NCI-H345 treated with DMSO at 0.1 percent for 48 hours (cell line): ENCODE data around the gene SMPDL3B.
"Not testable (repeated sequence)": the region's sequence is repeated elsewhere in the genome, so short reads cannot be mapped to it uniquely, and the experiment has no call there.

Source experiments
- DNase-seq: peaks from one replicate; lab custom pipeline; 2025; ENCODE audit not compliant: unreplicated experiment; lab: John Stamatoyannopoulos, UW

SMPDL3B gene

GRCh38 chr1:27967884-27968466, 33.2 kb downstream of the SMPDL3B start:
- DNase-seq: no peak

- DNase-seq: no peak
These were observed 33.9 kb downstream of the SMPDL3B start for GRCh38 chr1:27968692-27969091.

GRCh38 chr1:27970401-27970800, 35.6 kb downstream of the SMPDL3B start:
- DNase-seq: no peak

DNA sequence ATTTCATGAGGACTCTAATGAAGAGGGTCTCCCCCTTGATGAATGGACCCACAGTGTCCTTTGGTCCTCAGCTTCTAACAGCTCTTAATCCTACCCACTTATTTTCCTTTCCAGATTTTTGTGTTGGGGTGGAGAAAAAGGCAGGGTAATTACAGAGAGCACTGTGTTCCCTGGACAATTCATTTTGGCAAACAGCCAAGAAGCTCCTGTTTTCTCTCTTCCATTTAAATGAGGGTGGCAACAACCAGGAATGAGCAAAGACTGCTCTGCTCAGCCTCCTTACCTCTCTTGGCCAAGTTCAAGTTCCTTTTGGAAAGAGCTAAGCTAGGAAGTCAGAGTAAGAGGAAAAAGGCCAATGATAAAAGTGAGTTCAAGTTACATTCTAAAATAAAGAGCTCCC, 36.9 kb downstream of the SMPDL3B start:
- peak; percentile 36 for DNase-seq

GRCh38 chr1:27972141-27972540, 37.3 kb downstream of the SMPDL3B start:
- no peak for DNase-seq

DNA sequence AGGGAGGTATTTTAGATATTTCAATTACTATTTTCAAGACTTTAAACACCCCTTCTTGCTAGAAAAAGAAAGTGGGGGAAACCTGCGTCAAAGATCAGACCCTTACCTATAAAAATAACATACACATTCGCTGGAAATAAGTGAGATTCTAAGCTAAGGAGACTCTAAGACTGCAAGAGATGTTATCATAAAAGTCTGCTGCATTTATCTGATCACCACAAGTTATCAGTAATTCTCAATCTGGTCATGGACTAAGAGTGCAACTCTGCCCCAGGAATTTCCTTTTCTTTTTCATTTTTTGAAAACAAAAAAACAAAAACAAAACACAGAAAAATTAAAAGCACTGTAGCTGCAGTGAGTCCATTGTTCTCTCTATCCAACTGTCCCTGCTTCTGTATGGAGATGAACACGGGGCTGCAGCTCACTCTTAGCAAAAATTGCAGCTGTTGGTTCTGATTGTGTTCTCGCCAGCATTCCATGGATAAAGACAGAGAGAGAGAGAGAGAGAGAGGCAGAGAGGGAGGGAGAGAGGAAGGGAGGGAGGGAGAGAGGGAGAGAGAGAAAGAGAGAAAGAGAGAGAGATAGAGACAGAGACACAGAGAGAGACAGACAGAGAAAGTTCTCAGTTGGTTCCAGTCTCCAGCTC, 39.1 kb downstream of the SMPDL3B start:
- DNase-seq: no peak

DNA sequence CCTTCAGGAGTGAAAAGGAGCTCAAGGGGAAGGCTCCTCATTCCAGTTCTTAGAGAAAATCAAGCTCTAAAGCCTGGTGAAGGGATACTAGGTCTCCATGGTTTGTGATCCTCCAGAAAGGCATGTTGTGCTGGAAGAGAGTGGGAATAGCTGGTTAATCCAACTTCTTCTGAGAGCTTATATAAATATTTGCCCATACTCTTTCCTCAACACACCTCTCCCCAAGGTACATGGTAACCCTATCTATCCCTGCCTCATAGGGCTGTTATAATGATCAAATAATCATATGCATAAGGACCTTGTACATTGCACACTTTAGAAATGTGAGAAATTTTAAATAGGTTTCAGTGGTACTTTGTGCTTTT, 39.6 kb downstream of the SMPDL3B start:
- no peak for DNase-seq

DNA sequence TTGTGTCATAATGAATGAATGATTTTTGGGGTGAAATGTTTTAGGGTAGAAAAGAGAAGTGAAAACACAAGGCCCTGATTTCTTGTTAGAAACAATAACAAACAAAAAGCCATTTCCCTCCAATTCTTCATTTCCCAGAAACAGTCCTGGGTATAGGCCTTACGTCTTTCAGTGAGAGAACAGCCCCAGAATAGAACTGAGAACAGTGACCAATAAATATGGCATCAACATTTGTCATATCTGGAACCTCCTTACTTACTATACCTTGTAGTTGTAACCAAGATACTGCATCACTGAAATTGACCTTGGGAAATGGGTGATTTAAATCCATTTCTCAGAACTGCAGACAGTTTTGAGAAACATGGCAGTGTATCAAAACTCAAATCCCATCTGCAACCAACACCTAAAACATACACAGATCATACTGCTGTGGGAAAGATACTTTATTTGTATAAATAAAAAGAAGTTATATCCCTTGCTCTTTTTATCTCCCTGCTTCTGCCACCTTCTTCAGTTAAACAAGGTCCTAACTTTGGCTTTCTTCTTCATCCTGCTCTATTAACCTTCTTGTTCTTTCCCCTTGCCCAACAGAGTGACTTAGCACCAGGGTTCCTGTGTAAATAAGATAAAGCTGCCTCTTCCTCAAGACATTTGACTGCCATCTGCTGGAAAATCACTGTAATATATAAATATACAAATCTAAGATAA, 44.5 kb downstream of the SMPDL3B start:
- peak; percentile 5 for DNase-seq

- DNase-seq: no peak
These were observed 45.0 kb downstream of the SMPDL3B start for GRCh38 chr1:27979859-27980201.

GRCh38 chr1:27980216-27980845, 45.5 kb downstream of the SMPDL3B start:
- no peak for DNase-seq

GRCh38 chr1:27981145-27981544, 46.3 kb downstream of the SMPDL3B start:
- no peak for DNase-seq

DNA sequence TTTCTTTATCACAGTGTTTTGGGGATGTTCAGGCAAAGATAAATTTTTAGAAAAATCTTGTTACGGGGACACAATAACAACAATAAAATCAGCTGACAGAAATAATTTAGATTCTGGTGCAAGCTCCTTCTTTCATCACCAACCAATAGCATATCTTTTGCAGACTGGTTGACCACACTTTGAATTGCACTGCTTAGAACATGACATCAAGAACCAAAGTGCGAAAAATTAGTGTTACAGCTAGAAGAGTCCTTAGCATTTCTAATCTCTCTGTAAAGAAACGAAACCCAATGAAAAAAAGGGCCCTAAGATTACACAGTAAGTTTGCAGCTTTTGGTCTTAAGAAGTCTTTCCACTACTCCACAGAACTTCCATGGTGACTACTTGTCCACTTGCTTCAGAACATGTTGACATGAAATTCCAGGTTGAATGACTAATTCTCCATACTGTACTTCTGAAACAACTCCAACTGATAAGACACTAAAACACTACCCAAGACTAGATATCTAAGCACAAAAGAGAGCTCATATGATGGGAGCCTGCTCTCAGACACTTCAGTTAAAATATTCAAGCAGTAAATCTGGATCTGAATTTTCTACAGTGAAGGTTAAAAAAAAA, 56.2 kb downstream of the SMPDL3B start:
- DNase-seq: no peak

DNA sequence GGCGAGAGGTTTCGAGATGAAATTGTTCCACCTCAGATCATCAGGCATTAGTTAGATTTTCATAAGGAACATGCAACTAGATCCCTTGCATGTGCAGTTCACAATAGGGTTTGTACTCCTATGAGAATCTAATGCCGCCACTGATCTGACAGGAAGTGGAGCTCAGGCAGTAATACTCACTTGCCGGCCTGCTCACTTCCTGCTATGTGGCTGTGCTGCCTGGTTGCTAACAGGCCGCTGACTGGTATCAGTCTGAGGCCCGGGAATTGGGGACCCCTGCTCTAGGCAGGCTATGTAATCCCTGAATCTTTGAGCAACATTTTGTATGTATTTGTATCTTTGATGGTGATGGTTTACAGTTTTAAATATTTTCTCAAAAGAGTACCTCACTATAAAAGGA, 57.5 kb downstream of the SMPDL3B start:
- DNase-seq: no peak

DNA sequence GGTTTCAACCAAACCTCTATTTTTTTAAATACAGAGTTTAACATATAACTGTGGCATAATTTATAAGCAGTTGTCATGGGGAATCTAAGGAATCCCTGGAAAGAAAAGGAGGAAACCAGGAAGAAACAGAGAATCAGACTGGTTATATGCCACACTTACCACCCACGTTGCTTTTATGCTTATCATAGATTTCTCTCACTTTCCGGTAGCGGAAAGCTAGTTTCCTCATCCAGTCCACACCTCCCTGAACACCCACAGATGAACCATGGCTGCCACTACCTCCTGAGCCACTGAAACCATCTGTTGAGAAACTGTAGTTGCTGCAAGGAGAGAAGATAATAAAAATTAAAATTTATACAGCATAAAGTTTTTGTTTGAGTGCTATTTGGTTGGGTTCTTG, 58.4 kb downstream of the SMPDL3B start:
- no peak for DNase-seq

GRCh38 chr1:27994060-27994459, 59.3 kb downstream of the SMPDL3B start:
- DNase-seq: no peak

GRCh38 chr1:27994526-27994925, 59.7 kb downstream of the SMPDL3B start:
- not testable (repeated sequence) for DNase-seq

GRCh38 chr1:27999055-27999454, 64.3 kb downstream of the SMPDL3B start:
- no peak for DNase-seq

- no peak for DNase-seq
These were observed 67.8 kb downstream of the SMPDL3B start for GRCh38 chr1:28002600-28002999.

DNA sequence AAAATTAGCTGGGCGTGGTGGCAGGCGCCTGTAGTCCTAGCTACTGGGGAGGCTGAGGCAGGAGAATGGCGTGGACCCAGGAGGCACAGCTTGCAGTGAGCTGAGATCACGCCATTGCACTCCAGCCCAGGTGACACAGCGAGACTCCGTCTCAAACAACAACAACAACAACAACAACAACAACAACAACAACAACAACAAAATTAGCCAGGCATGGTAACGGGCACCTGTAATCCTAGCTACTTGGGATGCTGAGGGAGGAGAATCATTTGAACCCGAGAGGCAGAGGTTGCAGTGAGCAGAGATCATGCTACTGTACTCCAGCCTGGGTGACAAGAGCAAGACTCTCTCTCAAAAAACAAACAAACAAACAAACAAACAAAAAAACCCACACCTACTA, 68.3 kb downstream of the SMPDL3B start:
- DNase-seq: not testable (repeated sequence)
